ENCODE measurements around the gene ACSS2. TPM values are rescaled to one million over a fixed set of nuclear protein-coding genes. Genes with fewer than 3 reads are reported as not detected.

ACSS2 gene
- total and polyA plus RNA-seq, 2 of the 8 experiments (the other 6 are each of a cell fraction or from before 2014, with no cell fraction given): 17.7 to 24.2 TPM

- Histone ChIP-seq H3K14ac (ENCODE audit: insufficient read length) (no peak overlapping the region), H2BK20ac (ENCODE audit: low read length) (no peak overlapping the region), H3K56ac (replicated peaks; ENCODE audit: insufficient read length, low read depth, low read length) (no peak overlapping the region), H3K4me2 (ENCODE audit: insufficient read depth in 1 of 2, low read depth in 2 of 2, low read length in 2 of 2) (no peak overlapping the region), H3K4me3 (ENCODE audit: extremely low read depth in 1 of 4, insufficient read depth in 2 of 4, low read depth in 3 of 4, low read length in 4 of 4) (no peak overlapping the region), H3K23ac (ENCODE audit: insufficient read length) (no peak overlapping the region), H4K91ac (replicated peaks; ENCODE audit: insufficient read length, low read length) (no peak overlapping the region), H3K9me3 (ENCODE audit: insufficient read depth in 2 of 2, low read depth in 1 of 2, low read length in 1 of 2) (peaks cover 2 to 4% of the 10 kb centered on the region in 2 experiments; a peak in 2 of 4 replicates), H4K5ac (ENCODE audit: insufficient read length, low read depth, low read length) (no peak overlapping the region), H3K27me3 (replicated peaks in 1 of 4; ENCODE audit: control insufficient read depth in 3 of 4, extremely low read depth in 1 of 4, insufficient read depth in 3 of 4, low read length in 3 of 4) (no peaks in the 10 kb centered on the region), H3K36me3 (ENCODE audit: control insufficient read depth in 2 of 4, insufficient read depth in 4 of 4, low read length in 3 of 4) (peaks cover 0 to 12% (median 2%) of the 10 kb centered on the region in 4 experiments; a peak in 5 of 8 replicates), H3K79me1 (ENCODE audit: low read depth, low read length) (no peaks in the 10 kb centered on the region), H2BK12ac (ENCODE audit: low read depth, low read length) (no peak overlapping the region), H3K4ac (replicated peaks; ENCODE audit: insufficient read length, low read depth, low read length) (no peak overlapping the region), H4K20me1 (replicated peaks in 1 of 2; ENCODE audit: control insufficient read depth in 1 of 2, insufficient read depth in 2 of 2, low read length in 2 of 2) (peaks cover 0 to 2% of the 10 kb centered on the region in 2 experiments), H3K79me2 (ENCODE audit: control insufficient read depth in 1 of 2, insufficient read depth in 2 of 2, low read length in 2 of 2) (no peaks in the 10 kb centered on the region), H2BK15ac (ENCODE audit: low read length) (no peak overlapping the region), H3K23me2 (ENCODE audit: low read depth, low read length) (no peaks in the 10 kb centered on the region), H2AFZ (ENCODE audit: low read length) (no peak overlapping the region), H2BK5ac (ENCODE audit: low read depth, low read length) (no peak overlapping the region), H3K9ac (replicated peaks in 1 of 4; ENCODE audit: extremely low read depth in 1 of 4, low read depth in 3 of 4, low read length in 3 of 4) (no peak overlapping the region; a peak in 1 of 7 replicates), H4K8ac (ENCODE audit: extremely low read depth, insufficient read depth, low read length) (no peak overlapping the region), H3K27ac (ENCODE audit: low read depth, low read length) (no peak overlapping the region), H3K18ac (ENCODE audit: extremely low read depth, low read length) (no peak overlapping the region), H2AK5ac (ENCODE audit: low read depth, low read length) (no peak overlapping the region), H3K4me1 (replicated peaks in 1 of 4; ENCODE audit: control insufficient read depth in 3 of 4, insufficient read depth in 4 of 4, low read length in 3 of 4) (no peaks in the 10 kb centered on the region), H2BK120ac (replicated peaks; ENCODE audit: low read depth, low read length) (no peak overlapping the region)
- WGBS, 2 experiments (ENCODE audit: extremely low coverage in 1 of 2, insufficient coverage in 1 of 2, insufficient read length in 1 of 2, insufficient replicate concordance in 2 of 2, low coverage in 1 of 2, low lambda C conversion rate in 2 of 2, missing lambda C conversion rate in 1 of 2): 91% methylated on average over 3 of the region's 3 CpGs; no CpG with 5 or more reads in 1 of the 2 experiments
- CTCF ChIA-PET (ENCODE audit: partially characterized antibody): no interaction called here
- FAIRE-seq (no peak), DNase-seq (ENCODE audit: low read depth in 1 of 2, low spot score in 2 of 2) (no peak)
- POLR2A ChIA-PET (ENCODE audit: partially characterized antibody): interaction anchor here (1.2 kb wide), 1 partner anchor 21 kb away, joined by 3 read pairs; no protein-coding TSS in a partner anchor
- TF ChIP-seq GTF2F1 (IDR thresholded peaks at IDR 0.05; ENCODE audit: borderline replicate concordance, low read depth, low read length) (no peak), JUN (IDR thresholded peaks at IDR 0.05; ENCODE audit: low read depth, low read length) (no peak), HDAC2 (IDR thresholded peaks at IDR 0.05; ENCODE audit: borderline replicate concordance in 1 of 2, low read depth in 2 of 2, low read length in 2 of 2) (no peak), TBP (IDR thresholded peaks at IDR 0.05; ENCODE audit: low read depth, low read length) (no peak), ATF3 (IDR thresholded peaks at IDR 0.05; ENCODE audit: insufficient read depth, low read depth, low read length) (no peak), EGR1 (IDR thresholded peaks at IDR 0.05; ENCODE audit: borderline replicate concordance, low read depth, low read length) (no peak), SUZ12 (IDR thresholded peaks at IDR 0.05; ENCODE audit: low read length) (no peak), SIX5 (IDR thresholded peaks at IDR 0.05; ENCODE audit: low read depth, low read length) (no peak), ZNF274 (IDR thresholded peaks at IDR 0.05; ENCODE audit: borderline replicate concordance, extremely low read depth, low read length) (no peak), ASH2L (IDR thresholded peaks at IDR 0.05; ENCODE audit: low read length) (no peak), PHF8 (conservative IDR thresholded peaks at IDR 0.05; ENCODE audit: low read depth, low read length) (no peak), SAP30 (IDR thresholded peaks at IDR 0.05; ENCODE audit: insufficient read depth, insufficient replicate concordance, low read length) (no peak), SP1 (IDR thresholded peaks at IDR 0.05; ENCODE audit: low read depth, low read length) (no peak), SRF (IDR thresholded peaks at IDR 0.05; ENCODE audit: low read depth, low read length) (no peak)
These were observed 48.9 kb downstream of the ACSS2 start for GRCh38 chr20:34925341-34925740.
